Activated CD8-positive, alpha-beta memory T cell treated with anti-CD3 and anti-CD28 coated beads, Interleukin-2, amount 50 U/mL, for 48 hours (primary cell): Measurements from ENCODE around the gene TMEM47.

Experiments used
- DNase-seq: peaks from one replicate; pipeline ENCODE4 v3.0.0-alpha.2; 2020

TMEM47 gene

DNA sequence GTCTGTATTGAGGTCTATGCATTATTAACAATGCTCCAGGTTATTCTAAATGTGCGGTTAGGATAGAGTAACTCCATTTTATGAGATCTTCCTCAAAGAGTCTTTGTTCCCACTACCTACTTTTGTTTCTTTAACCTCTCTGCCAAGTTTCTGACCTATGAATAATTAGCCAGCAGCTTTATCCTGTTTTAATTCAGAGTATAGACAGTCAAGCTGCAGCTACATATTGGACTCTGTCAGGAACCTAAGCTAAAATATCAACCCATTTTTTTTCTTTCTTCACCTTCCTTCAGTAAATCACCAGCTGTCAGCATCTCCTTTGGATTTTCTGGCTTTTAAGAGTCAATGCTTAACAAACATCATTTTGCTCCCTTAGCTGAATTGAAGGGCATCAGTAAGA, 72.3 kb downstream of the TMEM47 start:
- DNase-seq = no peak

DNA sequence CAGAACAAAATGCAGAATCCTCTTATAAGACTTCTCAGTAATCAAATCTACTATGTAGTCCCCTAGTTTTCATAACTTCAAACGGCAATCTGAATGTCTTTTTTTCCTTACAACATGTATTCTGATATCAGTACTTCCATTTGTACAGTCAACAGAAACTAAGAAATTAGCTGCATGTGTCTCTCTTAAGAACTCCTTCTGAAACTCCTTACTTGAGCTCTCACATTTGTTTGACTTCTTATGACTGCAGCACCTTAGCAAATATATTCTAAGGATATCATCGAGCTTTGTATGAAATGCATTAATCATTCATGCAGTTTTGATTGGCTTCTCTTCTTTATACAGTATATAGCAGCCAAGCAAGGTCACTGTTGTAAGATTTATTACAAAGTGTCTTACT, 77.0 kb downstream of the TMEM47 start:
- no peak for DNase-seq

DNA sequence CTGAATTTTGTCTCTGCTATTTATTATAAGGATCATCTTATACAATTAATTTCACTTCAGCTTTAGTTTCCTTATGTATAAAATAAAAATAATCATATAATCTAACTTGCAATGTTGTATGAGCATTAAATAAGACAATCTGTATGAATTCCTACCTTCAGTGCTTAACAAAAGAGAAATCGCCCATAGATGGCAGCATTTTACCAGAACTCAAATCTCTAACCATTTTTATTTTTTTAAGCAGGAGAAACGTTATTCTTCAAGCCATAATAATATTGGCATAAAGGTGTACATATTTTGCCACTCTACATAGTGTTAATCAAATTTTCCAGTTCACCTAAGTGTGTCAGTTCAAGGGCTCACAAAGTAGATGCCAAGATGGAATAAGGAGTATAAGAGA, 78.8 kb downstream of the TMEM47 start:
- DNase-seq = no peak
